Thyroid gland (tissue), 4 donors: Measurements from ENCODE around the gene PPM1H.
"Not testable (repeated sequence)": the region's sequence is repeated elsewhere in the genome, so short reads cannot be mapped to it uniquely, and the experiment has no call there.

Experiments used
- CTCF ChIP-seq, 6 experiments: fragments of 200-600 bp in 3 of 6; fragments of 450-650 bp in 3 of 6; sonication (generic) in 3 of 6; IDR thresholded peaks; one replicate each; pipeline ENCODE4 v1.5.1; 2016 to 2019; ENCODE audit warnings: antibody characterized with exemption in 6 of 6, mild to moderate bottlenecking in 2 of 6, inconsistent platforms in 1 of 6, moderate library complexity in 1 of 6
- POLR2A ChIP-seq, 2 donors: fragments of 450-650 bp; IDR thresholded peaks; one replicate each; pipeline ENCODE4 v1.6.1; 2017; ENCODE audit warnings: antibody characterized with exemption in 2 of 2, mild to moderate bottlenecking in 2 of 2, moderate library complexity in 1 of 2

- not testable (repeated sequence) for TF ChIP-seq CTCF, POLR2A (IDR thresholded peaks at IDR 0.05)
Observed at GRCh38 chr12:62884832-62885231, 50.1 kb downstream of the PPM1H start.
